HG03064 (cell line): ENCODE measurements around the gene KAZN.

ENCODE experiments used
- ATAC-seq: cut with Tn5 transposase; IDR thresholded peaks from one replicate; pipeline ENCODE4 v1.9.1; 2021; ENCODE audit warnings: low read depth; ENCODE audit not compliant: unreplicated experiment

The KAZN gene

GRCh38 chr1:14784790-14785773 is 186.6 kb downstream of the KAZN start:
- ATAC-seq = no peak

- ATAC-seq = no peak
Observed at GRCh38 chr1:14786109-14786675, 187.7 kb downstream of the KAZN start.

GRCh38 chr1:14786681-14787080 is 188.2 kb downstream of the KAZN start:
- no peak for ATAC-seq

- ATAC-seq = no peak
Observed at GRCh38 chr1:14787604-14788003, 189.1 kb downstream of the KAZN start.

- ATAC-seq = no peak
Observed at GRCh38 chr1:14788080-14788479, 189.6 kb downstream of the KAZN start.

- no peak for ATAC-seq
Observed at GRCh38 chr1:14790982-14791381, 192.5 kb downstream of the KAZN start.

GRCh38 chr1:14791654-14792053 is 193.2 kb downstream of the KAZN start:
- no peak for ATAC-seq

GRCh38 chr1:14794136-14794768 is 195.8 kb downstream of the KAZN start:
- ATAC-seq = no peak

GRCh38 chr1:14794906-14795305 is 196.4 kb downstream of the KAZN start:
- ATAC-seq = no peak

GRCh38 chr1:14795589-14795988 is 197.1 kb downstream of the KAZN start:
- ATAC-seq = no peak

GRCh38 chr1:14800014-14800413 is 201.5 kb downstream of the KAZN start:
- no peak for ATAC-seq

- no peak for ATAC-seq
Observed at GRCh38 chr1:14800500-14801076, 202.1 kb downstream of the KAZN start.

GRCh38 chr1:14803002-14803789 is 204.7 kb downstream of the KAZN start:
- ATAC-seq = no peak

GRCh38 chr1:14804626-14805025 is 206.1 kb downstream of the KAZN start:
- no peak for ATAC-seq

- no peak for ATAC-seq
Observed at GRCh38 chr1:14806772-14807171, 208.3 kb downstream of the KAZN start.

- no peak for ATAC-seq
Observed at GRCh38 chr1:14808768-14809167, 210.3 kb downstream of the KAZN start.

- no peak for ATAC-seq
Observed at GRCh38 chr1:14809191-14809981, 210.9 kb downstream of the KAZN start.

GRCh38 chr1:14810595-14811361 is 212.3 kb downstream of the KAZN start:
- no peak for ATAC-seq

- no peak for ATAC-seq
Observed at GRCh38 chr1:14811573-14811972, 213.1 kb downstream of the KAZN start.
